PFSK-1 (cell line): ENCODE measurements around the gene UNC119.

Experiments
- FOXP2 ChIP-seq: optimal IDR thresholded peaks from 2 replicates; pipeline ENCODE3; 2011; ENCODE audit warnings: borderline replicate concordance, control low read depth, inconsistent platforms; ENCODE audit not compliant: insufficient read depth; ENCODE audit errors: extremely low read length, extremely low read depth
- POLR2AphosphoS5 ChIP-seq: IDR thresholded peaks from 2 replicates; pipeline ENCODE4 v1.6.1; 2012; ENCODE audit warnings: low read depth, mild to moderate bottlenecking, control low read depth, low read length, moderate library complexity
- SIN3A ChIP-seq: IDR thresholded peaks from 2 replicates; pipeline ENCODE4 v1.6.1; 2012; ENCODE audit warnings: mild to moderate bottlenecking, low read length, moderate library complexity, borderline replicate concordance; ENCODE audit not compliant: insufficient read depth
- TAF1 ChIP-seq: IDR thresholded peaks from 2 replicates; pipeline ENCODE4 v1.6.1; 2012; ENCODE audit warnings: low read length, control low read depth, borderline replicate concordance; ENCODE audit not compliant: insufficient read depth
- TF ChIP-seq, protein P1 (sequence below), 2 experiments: IDR thresholded peaks; 2 replicates each; pipeline versions ENCODE4 v1.6.1 to v1.8.0; 2011 to 2012; ENCODE audit warnings: low read depth in 2 of 2, low read length in 2 of 2, control low read depth in 1 of 2, inconsistent platforms in 1 of 2, mild to moderate bottlenecking in 1 of 2, moderate library complexity in 1 of 2; ENCODE audit not compliant: insufficient read depth in 1 of 2

The UNC119 gene

DNA sequence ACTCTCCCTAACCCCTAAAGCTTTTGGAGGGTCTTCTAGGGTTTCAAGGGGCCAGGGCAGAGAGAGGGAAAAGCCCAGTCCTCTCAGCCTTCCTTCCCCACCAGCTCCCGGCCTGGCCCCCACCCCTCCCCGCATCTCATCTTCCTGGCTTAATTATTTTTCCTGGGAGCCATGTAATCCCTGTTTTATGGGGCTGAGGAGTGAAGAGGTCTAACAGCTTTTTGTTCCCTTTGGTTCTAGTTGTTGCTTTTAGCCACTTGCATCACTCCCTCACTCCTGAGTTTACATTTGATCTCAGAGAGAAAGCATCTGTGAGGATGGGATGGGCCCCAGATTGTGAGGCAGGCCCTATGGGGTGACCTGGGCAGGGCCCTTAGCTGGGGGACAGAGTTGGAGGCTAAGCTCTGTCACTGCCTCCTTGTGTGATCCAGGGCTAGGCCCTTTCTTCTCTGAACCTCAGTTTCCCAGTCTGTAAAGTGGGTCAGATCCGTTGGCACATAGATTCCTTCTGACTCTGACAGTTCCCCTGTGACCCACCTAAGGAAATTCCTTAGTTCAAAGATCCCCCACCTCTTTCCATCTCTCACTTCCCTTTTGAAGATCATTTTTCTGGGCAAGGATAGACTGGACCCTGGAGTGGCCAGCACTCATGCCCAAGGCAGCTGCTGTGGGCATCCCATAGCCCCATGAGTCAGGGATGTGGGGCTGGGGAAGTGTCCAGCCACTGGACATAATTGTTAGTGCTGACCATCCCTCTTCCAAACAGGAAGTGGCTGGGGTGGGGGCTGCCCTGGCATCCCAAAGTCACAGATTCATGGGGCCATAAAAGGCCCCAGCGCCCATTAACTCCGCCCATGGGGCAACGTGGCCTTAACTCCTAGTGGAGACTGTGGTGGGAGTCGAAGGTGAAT, 20.1 kb downstream of the UNC119 start:
- TF ChIP-seq, protein P1, sequence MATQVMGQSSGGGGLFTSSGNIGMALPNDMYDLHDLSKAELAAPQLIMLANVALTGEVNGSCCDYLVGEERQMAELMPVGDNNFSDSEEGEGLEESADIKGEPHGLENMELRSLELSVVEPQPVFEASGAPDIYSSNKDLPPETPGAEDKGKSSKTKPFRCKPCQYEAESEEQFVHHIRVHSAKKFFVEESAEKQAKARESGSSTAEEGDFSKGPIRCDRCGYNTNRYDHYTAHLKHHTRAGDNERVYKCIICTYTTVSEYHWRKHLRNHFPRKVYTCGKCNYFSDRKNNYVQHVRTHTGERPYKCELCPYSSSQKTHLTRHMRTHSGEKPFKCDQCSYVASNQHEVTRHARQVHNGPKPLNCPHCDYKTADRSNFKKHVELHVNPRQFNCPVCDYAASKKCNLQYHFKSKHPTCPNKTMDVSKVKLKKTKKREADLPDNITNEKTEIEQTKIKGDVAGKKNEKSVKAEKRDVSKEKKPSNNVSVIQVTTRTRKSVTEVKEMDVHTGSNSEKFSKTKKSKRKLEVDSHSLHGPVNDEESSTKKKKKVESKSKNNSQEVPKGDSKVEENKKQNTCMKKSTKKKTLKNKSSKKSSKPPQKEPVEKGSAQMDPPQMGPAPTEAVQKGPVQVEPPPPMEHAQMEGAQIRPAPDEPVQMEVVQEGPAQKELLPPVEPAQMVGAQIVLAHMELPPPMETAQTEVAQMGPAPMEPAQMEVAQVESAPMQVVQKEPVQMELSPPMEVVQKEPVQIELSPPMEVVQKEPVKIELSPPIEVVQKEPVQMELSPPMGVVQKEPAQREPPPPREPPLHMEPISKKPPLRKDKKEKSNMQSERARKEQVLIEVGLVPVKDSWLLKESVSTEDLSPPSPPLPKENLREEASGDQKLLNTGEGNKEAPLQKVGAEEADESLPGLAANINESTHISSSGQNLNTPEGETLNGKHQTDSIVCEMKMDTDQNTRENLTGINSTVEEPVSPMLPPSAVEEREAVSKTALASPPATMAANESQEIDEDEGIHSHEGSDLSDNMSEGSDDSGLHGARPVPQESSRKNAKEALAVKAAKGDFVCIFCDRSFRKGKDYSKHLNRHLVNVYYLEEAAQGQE (IDR thresholded peaks at IDR 0.05; ENCODE audit: insufficient read depth in 1 of 2, low read depth in 2 of 2, low read length in 2 of 2) = no peak
- TF ChIP-seq POLR2AphosphoS5 (no peak), FOXP2 (no peak), SIN3A (no peak), TAF1 (no peak)

DNA sequence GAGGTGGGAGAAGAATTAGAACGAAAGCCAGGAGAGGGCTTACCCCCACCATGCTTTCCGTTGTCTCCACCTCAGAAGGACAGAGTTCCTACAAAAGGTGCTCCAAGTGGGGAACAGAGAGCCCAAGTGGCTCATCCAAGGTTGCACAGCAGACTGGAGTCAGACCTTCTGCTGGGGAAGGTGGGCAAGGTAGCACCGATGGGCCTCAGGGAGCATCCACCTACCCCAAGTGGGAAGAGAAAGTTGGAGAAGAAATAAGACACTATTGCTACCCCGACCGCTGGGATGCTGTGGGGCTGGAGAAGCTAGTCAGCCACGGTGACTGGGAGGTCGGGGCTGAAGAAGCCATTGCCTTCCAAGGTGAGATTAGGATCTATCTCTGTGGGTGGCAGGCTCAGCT, 21.5 kb downstream of the UNC119 start:
- TF ChIP-seq POLR2AphosphoS5 (no peak), SIN3A (no peak), TAF1 (no peak), FOXP2 (no peak)
- TF ChIP-seq, protein P1 (IDR thresholded peaks at IDR 0.05; ENCODE audit: insufficient read depth in 1 of 2, low read depth in 2 of 2, low read length in 2 of 2) = no peak

DNA sequence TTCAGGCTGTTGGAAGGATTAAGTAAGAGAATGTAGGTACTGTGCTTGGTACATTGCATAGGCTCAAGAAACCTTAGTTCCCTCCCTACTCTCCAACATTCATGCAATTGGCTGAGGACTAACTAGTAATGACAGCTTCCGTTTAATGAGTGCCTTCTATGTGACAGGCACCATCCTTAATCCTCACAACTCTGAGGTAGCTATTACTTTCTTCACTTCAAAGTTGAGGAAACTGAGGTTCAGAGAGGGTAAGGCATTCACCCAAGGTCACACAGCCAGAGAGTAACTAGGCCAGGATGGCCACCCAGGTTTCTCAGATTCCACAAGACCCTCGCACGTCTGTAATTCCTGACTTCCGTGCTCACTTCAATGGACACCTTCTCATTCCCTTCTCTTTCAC, 22.2 kb downstream of the UNC119 start:
- TF ChIP-seq SIN3A (no peak), FOXP2 (no peak), TAF1 (no peak), POLR2AphosphoS5 (no peak)
- TF ChIP-seq, protein P1 (IDR thresholded peaks at IDR 0.05; ENCODE audit: insufficient read depth in 1 of 2, low read depth in 2 of 2, low read length in 2 of 2) = no peak

- TF ChIP-seq SIN3A = no peak
- TF ChIP-seq TAF1 = no peak
- no peak for TF ChIP-seq POLR2AphosphoS5
- TF ChIP-seq, protein P1 (IDR thresholded peaks at IDR 0.05; ENCODE audit: insufficient read depth in 1 of 2, low read depth in 2 of 2, low read length in 2 of 2) = no peak
- TF ChIP-seq FOXP2 = no peak
Measured at GRCh38 chr17:28529013-28529400, 23.4 kb downstream of the UNC119 start.
